IMR-90 (cell line): ENCODE results near the gene MFSD6. TPM values are rescaled to one million over a fixed set of nuclear protein-coding genes. Genes with fewer than 3 reads are reported as not detected.

Experiments used
- ATAC-seq: fragments of 200-7000 bp; cut with Tn5 transposase; 2 replicates; pipeline ENCODE4 v1.9.1; 2020; ENCODE audit warnings: low read depth, mild to moderate bottlenecking, moderate library complexity
- BruUV-seq: library from RNA; stranded (reverse); fragments of 400-500 nt; replicated peaks from 2 replicates; lab custom pipeline; 2021; lab: Mats Ljungman, UMichigan
- CTCF ChIA-PET: fragments of 300-600 bp; formaldehyde crosslinking; extraction: SDS; loops from one replicate; lab custom pipeline; 2021; ENCODE audit warnings: antibody characterized with exemption; lab: Yijun Ruan, JAX
- POLR2A ChIA-PET: fragments of 300-600 bp; sonication (Branson Sonifier 250); formaldehyde crosslinking; loops from one replicate; lab custom pipeline; 2022; ENCODE audit warnings: antibody characterized with exemption; ENCODE audit not compliant: unreplicated experiment; lab: Charles Lee
- DNase-seq: peaks from one replicate; pipeline ENCODE4 v3.0.0; 2013
- H2AFZ ChIP-seq: replicated peaks from 2 replicates; pipeline ENCODE3; 2013; ENCODE audit warnings: low read length, mild to moderate bottlenecking; ENCODE audit not compliant: poor library complexity
- H2AK5ac ChIP-seq: 2 replicates; pipeline ENCODE4 v1.6.1; 2013; ENCODE audit warnings: low read depth, low read length, inconsistent platforms
- H2AK9ac ChIP-seq: replicated peaks from 2 replicates; pipeline ENCODE3; 2013; ENCODE audit warnings: mild to moderate bottlenecking, low read depth, low read length, moderate library complexity; ENCODE audit not compliant: poor library complexity
- H2BK120ac ChIP-seq: 2 replicates; pipeline ENCODE4 v1.6.1; 2013; ENCODE audit warnings: low read depth, low read length, inconsistent platforms
- H2BK15ac ChIP-seq: 3 replicates; pipeline ENCODE4 v1.6.1; 2013; ENCODE audit warnings: low read depth, low read length, inconsistent platforms
- H2BK20ac ChIP-seq: 2 replicates; pipeline ENCODE4 v1.6.1; 2013; ENCODE audit warnings: low read depth, mild to moderate bottlenecking, inconsistent platforms, low read length, moderate library complexity
- H2BK5ac ChIP-seq: 2 replicates; pipeline ENCODE4 v1.6.1; 2013; ENCODE audit warnings: mild to moderate bottlenecking, low read depth, low read length, inconsistent platforms; ENCODE audit not compliant: poor library complexity, severe bottlenecking
- H3K14ac ChIP-seq: replicated peaks from 2 replicates; pipeline ENCODE4 v1.6.1; 2013; ENCODE audit warnings: low read depth, low read length, inconsistent platforms
- H3K18ac ChIP-seq: 2 replicates; pipeline ENCODE4 v1.6.1; 2013; ENCODE audit warnings: low read depth, low read length, control low read depth
- H3K23ac ChIP-seq: 2 replicates; pipeline ENCODE4 v1.6.1; 2013; ENCODE audit warnings: low read depth, low read length, inconsistent platforms
- H3K27ac ChIP-seq: 2 replicates; pipeline ENCODE4 v1.5.1; 2013; ENCODE audit warnings: mild to moderate bottlenecking, control low read depth, low read length; ENCODE audit not compliant: insufficient read depth
- H3K27me3 ChIP-seq: 2 replicates; pipeline ENCODE4 v1.6.1; 2013; ENCODE audit warnings: low read length; ENCODE audit not compliant: control insufficient read depth, insufficient read depth
- H3K36me3 ChIP-seq: 2 replicates; pipeline ENCODE4 v1.6.1; 2013; ENCODE audit warnings: low read length, mixed read lengths; ENCODE audit not compliant: control insufficient read depth, insufficient read depth
- H3K4ac ChIP-seq: 2 replicates; pipeline ENCODE4 v1.6.1; 2013; ENCODE audit warnings: low read depth, low read length, inconsistent platforms
- H3K4me1 ChIP-seq: 2 replicates; pipeline ENCODE4 v1.6.1; 2013; ENCODE audit warnings: low read length, mixed read lengths; ENCODE audit not compliant: control insufficient read depth, insufficient read depth
- H3K4me2 ChIP-seq: 2 replicates; pipeline ENCODE4 v1.6.1; 2013; ENCODE audit warnings: low read depth, mild to moderate bottlenecking, control low read depth, low read length, moderate library complexity
- H3K4me3 ChIP-seq: 2 replicates; pipeline ENCODE4 v1.5.1; 2013; ENCODE audit warnings: low read depth, mild to moderate bottlenecking, control low read depth, low read length, moderate library complexity; ENCODE audit not compliant: insufficient read depth
- H3K56ac ChIP-seq: 2 replicates; pipeline ENCODE4 v1.6.1; 2013; ENCODE audit warnings: low read length, inconsistent platforms; ENCODE audit not compliant: insufficient read depth; ENCODE audit errors: extremely low read depth
- H3K79me1 ChIP-seq, 2 experiments: 2 replicates each; pipeline ENCODE4 v1.6.1; 2013; ENCODE audit warnings: low read length in 2 of 2, inconsistent platforms in 1 of 2, low read depth in 1 of 2
- H3K9ac ChIP-seq: 2 replicates; pipeline ENCODE4 v1.6.1; 2013; ENCODE audit warnings: low read depth, low read length, control low read depth
- H3K9me1 ChIP-seq: 2 replicates; pipeline ENCODE4 v1.6.1; 2013; ENCODE audit warnings: low read length, inconsistent platforms; ENCODE audit not compliant: insufficient read depth
- H3K9me3 ChIP-seq: 2 replicates; pipeline ENCODE4 v1.6.1; 2013; ENCODE audit warnings: low read length; ENCODE audit not compliant: control insufficient read depth, insufficient read depth
- H4K20me1 ChIP-seq: 2 replicates; pipeline ENCODE4 v1.6.1; 2013; ENCODE audit warnings: low read length, inconsistent platforms; ENCODE audit not compliant: insufficient read depth
- H4K5ac ChIP-seq: 2 replicates; pipeline ENCODE4 v1.6.1; 2013; ENCODE audit warnings: mild to moderate bottlenecking, low read depth, low read length, control low read depth
- H4K8ac ChIP-seq, 2 experiments: 2 replicates each; pipeline ENCODE4 v1.6.1; 2013; ENCODE audit warnings: low read depth in 2 of 2, low read length in 2 of 2, control low read depth in 1 of 2, inconsistent platforms in 1 of 2
- H4K91ac ChIP-seq: 2 replicates; pipeline ENCODE4 v1.6.1; 2013; ENCODE audit warnings: low read depth, low read length, inconsistent platforms; ENCODE audit not compliant: insufficient read depth
- BHLHE40 ChIP-seq: fragments of 150-350 bp; IDR thresholded peaks from 2 replicates; pipeline ENCODE4 v1.6.1; 2016; ENCODE audit warnings: mild to moderate bottlenecking, low read depth, low read length
- CEBPB ChIP-seq: IDR thresholded peaks from 2 replicates; pipeline ENCODE4 v1.6.1; 2012; ENCODE audit warnings: low read depth, low read length, improper control_type of control experiment
- CHD1 ChIP-seq: IDR thresholded peaks from 2 replicates; pipeline ENCODE4 v1.6.1; 2012; ENCODE audit warnings: low read depth, low read length, improper control_type of control experiment
- CTCF ChIP-seq: conservative IDR thresholded peaks from 2 replicates; pipeline ENCODE4 v1.5.1; 2012; ENCODE audit warnings: mild to moderate bottlenecking, low read depth, low read length, improper control_type of control experiment
- ELK1 ChIP-seq: fragments of 150-350 bp; IDR thresholded peaks from 2 replicates; pipeline ENCODE4 v1.6.1; 2016; ENCODE audit warnings: low read depth, mild to moderate bottlenecking, low read length, moderate library complexity, borderline replicate concordance
- FOS ChIP-seq: fragments of 150-350 bp; IDR thresholded peaks from 2 replicates; pipeline ENCODE4 v1.6.1; 2016; ENCODE audit warnings: low read depth, low read length
- MAFK ChIP-seq: IDR thresholded peaks from 2 replicates; pipeline ENCODE4 v1.6.1; 2012; ENCODE audit warnings: low read depth, low read length, improper control_type of control experiment
- MAZ ChIP-seq: IDR thresholded peaks from 2 replicates; pipeline ENCODE4 v1.6.1; 2012; ENCODE audit warnings: low read depth, mild to moderate bottlenecking, low read length, improper control_type of control experiment, moderate library complexity, borderline replicate concordance
- MXI1 ChIP-seq: IDR thresholded peaks from 2 replicates; pipeline ENCODE4 v1.6.1; 2012; ENCODE audit warnings: low read depth, mild to moderate bottlenecking, low read length, moderate library complexity, borderline replicate concordance
- NFE2L2 ChIP-seq: fragments of 150-350 bp; IDR thresholded peaks from 2 replicates; pipeline ENCODE4 v1.6.1; 2016; ENCODE audit warnings: low read depth, mild to moderate bottlenecking, low read length
- POLR2A ChIP-seq: IDR thresholded peaks from 2 replicates; pipeline ENCODE4 v1.6.1; 2012; ENCODE audit warnings: mild to moderate bottlenecking, low read depth, low read length
- RAD21 ChIP-seq: IDR thresholded peaks from 2 replicates; pipeline ENCODE4 v1.6.1; 2012; ENCODE audit warnings: low read length, improper control_type of control experiment
- RCOR1 ChIP-seq: IDR thresholded peaks from 2 replicates; pipeline ENCODE4 v1.6.1; 2012; ENCODE audit warnings: mild to moderate bottlenecking, low read length, improper control_type of control experiment; ENCODE audit not compliant: insufficient replicate concordance
- RFX5 ChIP-seq: IDR thresholded peaks from 2 replicates; pipeline ENCODE4 v1.8.0; 2012; ENCODE audit warnings: low read depth, mild to moderate bottlenecking, low read length, moderate library complexity
- SMC3 ChIP-seq: fragments of 150-350 bp; IDR thresholded peaks from 2 replicates; pipeline ENCODE4 v1.6.1; 2016; ENCODE audit warnings: low read depth, mild to moderate bottlenecking, antibody characterized with exemption, low read length, moderate library complexity
- USF2 ChIP-seq: fragments of 150-350 bp; IDR thresholded peaks from 2 replicates; pipeline ENCODE4 v1.6.1; 2017; ENCODE audit warnings: mild to moderate bottlenecking, antibody characterized with exemption, low read length, low read depth
- WGBS, 2 experiments: methylation state at CpG; one replicate each; pipeline versions ENCODE4 v1.1.5 to v1.1.7; 2013; ENCODE audit warnings: missing lambda C conversion rate in 2 of 2; ENCODE audit not compliant: insufficient read length in 1 of 2; ENCODE audit errors: extremely low coverage in 2 of 2; 5-methylcytosine and 5-hydroxymethylcytosine counted together
- dilution Hi-C: fragments of 300-500 bp; cut with HindIII; formaldehyde crosslinking; loops from one replicate; pipeline ENCODE4 v1.14.3; 2018; ENCODE audit warnings: low sequenced_read_pairs; ENCODE audit not compliant: unreplicated experiment
- in situ Hi-C: fragments of 300-500 bp; cut with MboI; formaldehyde crosslinking; loops from 3 replicates; pipeline ENCODE4 v1.14.3; 2019; ENCODE audit warnings: low sequenced_read_pairs, inconsistent platforms, mixed read lengths
- intact Hi-C: fragments of 100-400 bp; cut with micrococcal nuclease; formaldehyde crosslinking; loops from 2 replicates; pipeline ENCODE4 v1.10.0; 2022
- polyA plus RNA-seq, 3 experiments: library from polyadenylated mRNA; depleted of rRNA; stranded (reverse); fragments of >200 nt; gene quantifications; 2 replicates each; pipeline ENCODE4 v1.2.3, GENCODE V29; 2012; ENCODE audit warnings: low replicate concordance in 1 of 3
- total RNA-seq: library from RNA; depleted of rRNA; stranded (reverse); fragments of >200 nt; gene quantifications from 2 replicates; pipeline ENCODE4 v1.2.3, GENCODE V29; 2012

MFSD6 gene
- total and polyA plus RNA-seq, 2 of the 4 experiments (the other 2 are of a cell fraction), result 4.2 to 7.7 TPM

GRCh38 chr2:190420801-190421200, 12.6 kb downstream of the MFSD6 start:
- in situ Hi-C loops, result no loop called here
- H2AFZ ChIP-seq, result no peak overlapping the region
- H3K14ac ChIP-seq, result no peak overlapping the region
- H2AK5ac ChIP-seq, result no peak overlapping the region
- WGBS, 2 experiments, result no CpG with 5 or more reads among the region's 1 CpG
- no peak overlapping the region for H3K27ac ChIP-seq
- H3K56ac ChIP-seq, result no peak overlapping the region
- no peaks in the 10 kb centered on the region for H3K36me3 ChIP-seq
- no peaks in the 10 kb centered on the region for H3K9me3 ChIP-seq
- H3K9me1 ChIP-seq, result no peaks in the 10 kb centered on the region
- intact Hi-C loops, result no loop called here
- H2AK9ac ChIP-seq, result no peak overlapping the region
- no peak overlapping the region for H3K23ac ChIP-seq
- no peak overlapping the region for H3K4me3 ChIP-seq
- H2BK15ac ChIP-seq, result no peak overlapping the region
- no peaks in the 10 kb centered on the region; the same call in 1 of the 2 replicates for H3K27me3 ChIP-seq
- dilution Hi-C loops, result no loop called here
- H2BK20ac ChIP-seq, result no peak overlapping the region
- no peak overlapping the region for H3K9ac ChIP-seq
- ATAC-seq (no peak), DNase-seq (no peak)
- ChIA-PET CTCF (no interaction called here), POLR2A (no interaction called here)
- no peak overlapping the region for H4K91ac ChIP-seq
- no peak overlapping the region for H3K4ac ChIP-seq
- TF ChIP-seq USF2 (no peak), RFX5 (no peak), CEBPB (no peak), MAZ (no peak), RAD21 (no peak), ELK1 (no peak), POLR2A (no peak), RCOR1 (no peak), SMC3 (no peak), MXI1 (no peak), BHLHE40 (no peak), CTCF (no peak), MAFK (no peak), FOS (no peak), CHD1 (no peak), NFE2L2 (no peak)
- H4K20me1 ChIP-seq, result no peaks in the 10 kb centered on the region
- H3K4me2 ChIP-seq, result no peak overlapping the region
- no peak overlapping the region for H4K5ac ChIP-seq
- BruUV-seq, result no TSS peak
- H4K8ac ChIP-seq, result no peak overlapping the region
- no peaks in the 10 kb centered on the region; the same call in 1 of the 2 replicates for H3K4me1 ChIP-seq
- no peak overlapping the region for H3K18ac ChIP-seq
- no peak overlapping the region for H2BK5ac ChIP-seq
- H3K79me1 ChIP-seq, result no peaks in the 10 kb centered on the region
- no peak overlapping the region for H2BK120ac ChIP-seq
